HFF-Myc (cell line): ENCODE results near the gene TSPOAP1.

Source experiments
- DNase-seq: peaks from one replicate; pipeline ENCODE4 v3.0.0-alpha.2; 2011; ENCODE audit warnings: low read depth; ENCODE audit errors: extremely low read depth
- H3K4me3 ChIP-seq: replicated peaks from 2 replicates; pipeline ENCODE4 v1.5.1; 2011; ENCODE audit warnings: low read depth, mild to moderate bottlenecking, control low read depth, low read length
- TF ChIP-seq, protein P1 (sequence below): IDR thresholded peaks from 2 replicates; pipeline ENCODE4 v1.5.1; 2012; ENCODE audit warnings: mild to moderate bottlenecking, low read depth, low read length, control low read depth; ENCODE audit errors: missing control alignments

TSPOAP1 gene

DNA sequence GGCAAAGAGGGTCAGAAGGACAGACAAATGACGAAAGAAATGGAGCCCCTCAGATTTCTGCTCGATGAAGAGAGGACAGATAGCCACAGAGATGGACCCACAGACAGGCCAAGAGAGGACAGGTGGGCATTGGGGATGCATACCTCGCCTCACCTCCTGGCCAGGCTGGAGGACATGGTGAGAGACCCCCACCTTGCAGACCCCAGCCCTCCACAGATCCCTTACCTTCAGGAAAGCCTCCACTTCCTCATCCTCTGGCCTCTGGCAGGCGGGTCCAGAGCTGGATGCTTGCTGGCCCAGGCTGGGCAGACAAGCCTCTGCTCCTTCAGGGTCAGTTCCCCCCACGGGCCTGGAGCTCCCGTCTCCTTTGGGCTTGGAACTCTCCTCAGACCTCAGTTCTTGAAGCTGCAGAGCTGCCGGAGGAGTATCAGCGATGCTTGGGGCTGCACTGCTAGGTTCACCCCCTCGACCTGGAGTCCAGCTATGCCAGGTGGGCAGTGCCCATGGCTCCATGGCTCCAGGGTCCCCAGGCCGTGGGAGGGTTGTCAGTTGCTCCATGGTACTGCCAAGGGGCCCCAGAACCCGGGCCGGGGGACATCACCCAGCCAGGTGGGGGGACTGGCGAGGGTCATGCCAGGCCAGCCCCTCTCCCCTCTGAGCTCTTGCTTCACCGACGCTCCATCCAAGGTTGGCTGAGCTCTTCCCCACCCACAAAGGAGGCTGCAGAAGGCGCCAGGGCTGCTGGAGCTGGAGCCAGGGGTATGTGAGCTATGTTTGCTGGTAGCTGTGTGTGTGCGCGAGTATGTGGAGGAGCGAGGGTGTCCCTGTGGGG, 1.0 kb downstream of the TSPOAP1 start:
- TF ChIP-seq, protein P1, sequence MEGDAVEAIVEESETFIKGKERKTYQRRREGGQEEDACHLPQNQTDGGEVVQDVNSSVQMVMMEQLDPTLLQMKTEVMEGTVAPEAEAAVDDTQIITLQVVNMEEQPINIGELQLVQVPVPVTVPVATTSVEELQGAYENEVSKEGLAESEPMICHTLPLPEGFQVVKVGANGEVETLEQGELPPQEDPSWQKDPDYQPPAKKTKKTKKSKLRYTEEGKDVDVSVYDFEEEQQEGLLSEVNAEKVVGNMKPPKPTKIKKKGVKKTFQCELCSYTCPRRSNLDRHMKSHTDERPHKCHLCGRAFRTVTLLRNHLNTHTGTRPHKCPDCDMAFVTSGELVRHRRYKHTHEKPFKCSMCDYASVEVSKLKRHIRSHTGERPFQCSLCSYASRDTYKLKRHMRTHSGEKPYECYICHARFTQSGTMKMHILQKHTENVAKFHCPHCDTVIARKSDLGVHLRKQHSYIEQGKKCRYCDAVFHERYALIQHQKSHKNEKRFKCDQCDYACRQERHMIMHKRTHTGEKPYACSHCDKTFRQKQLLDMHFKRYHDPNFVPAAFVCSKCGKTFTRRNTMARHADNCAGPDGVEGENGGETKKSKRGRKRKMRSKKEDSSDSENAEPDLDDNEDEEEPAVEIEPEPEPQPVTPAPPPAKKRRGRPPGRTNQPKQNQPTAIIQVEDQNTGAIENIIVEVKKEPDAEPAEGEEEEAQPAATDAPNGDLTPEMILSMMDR = no peak
- no peak overlapping the region for H3K4me3 ChIP-seq
- DNase-seq = no peak

DNA sequence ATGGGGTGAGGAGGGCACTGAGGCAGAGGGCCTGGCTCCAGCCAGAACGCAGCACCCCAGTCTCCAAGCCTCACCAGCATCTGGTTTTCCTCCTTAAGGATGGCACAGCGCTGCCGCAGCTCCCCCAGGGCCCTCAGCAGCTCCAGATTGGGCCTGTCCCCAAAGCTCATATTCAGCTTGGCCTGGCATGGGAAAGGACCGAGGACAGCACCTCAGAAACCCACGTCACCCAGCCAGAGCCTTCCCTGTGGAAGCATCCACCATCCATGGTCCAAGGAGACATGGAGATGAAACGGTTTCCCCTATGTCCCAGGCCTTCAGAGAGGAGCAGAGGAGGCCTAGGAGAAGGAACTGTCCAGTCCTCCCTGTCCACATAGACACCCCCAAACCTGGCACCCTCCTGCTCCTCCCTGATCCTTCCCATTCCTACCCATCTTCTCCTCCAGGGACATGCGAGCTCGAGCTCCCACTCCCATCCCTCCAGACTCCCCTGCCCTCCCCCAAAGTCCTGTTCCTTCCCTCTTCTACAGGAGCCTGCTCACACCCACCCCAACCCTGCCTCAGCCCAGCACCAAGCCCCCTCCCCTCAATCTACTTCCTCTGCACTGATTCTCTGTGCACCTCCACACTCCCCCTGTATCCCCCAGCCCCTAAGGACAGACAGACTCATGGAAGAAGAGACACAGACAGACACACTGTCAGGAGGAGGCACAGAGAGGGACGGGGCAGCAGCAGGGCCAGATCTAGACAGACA, 1.8 kb downstream of the TSPOAP1 start:
- TF ChIP-seq, protein P1 = no peak
- no peak overlapping the region for H3K4me3 ChIP-seq
- no peak for DNase-seq

DNA sequence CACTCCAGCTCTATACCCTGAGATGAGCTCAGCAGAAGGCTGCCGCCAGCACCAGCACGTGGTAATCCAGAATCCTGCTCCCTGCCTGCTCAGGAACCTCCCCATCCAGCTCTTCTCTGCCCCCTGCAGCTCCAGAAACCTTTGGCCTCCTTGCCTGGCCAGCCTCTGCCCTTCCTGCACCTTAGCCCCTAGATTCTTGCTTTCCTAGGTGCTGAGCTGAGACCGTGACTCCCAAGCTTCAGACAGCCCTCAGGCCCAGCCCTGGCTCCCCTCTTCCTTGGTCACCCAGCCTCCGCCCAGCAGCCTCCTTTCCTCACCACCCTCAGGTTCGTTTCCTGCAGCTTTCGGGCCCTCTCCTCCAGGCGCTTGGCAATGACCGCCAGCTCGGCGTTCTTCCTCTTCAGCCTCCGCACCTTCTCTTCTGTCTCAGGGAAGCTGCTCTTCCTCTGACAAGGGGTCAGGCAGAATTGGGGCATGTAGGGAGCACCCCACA, 2.6 kb downstream of the TSPOAP1 start:
- no peak overlapping the region for H3K4me3 ChIP-seq
- TF ChIP-seq, protein P1 = no peak
- DNase-seq = no peak

DNA sequence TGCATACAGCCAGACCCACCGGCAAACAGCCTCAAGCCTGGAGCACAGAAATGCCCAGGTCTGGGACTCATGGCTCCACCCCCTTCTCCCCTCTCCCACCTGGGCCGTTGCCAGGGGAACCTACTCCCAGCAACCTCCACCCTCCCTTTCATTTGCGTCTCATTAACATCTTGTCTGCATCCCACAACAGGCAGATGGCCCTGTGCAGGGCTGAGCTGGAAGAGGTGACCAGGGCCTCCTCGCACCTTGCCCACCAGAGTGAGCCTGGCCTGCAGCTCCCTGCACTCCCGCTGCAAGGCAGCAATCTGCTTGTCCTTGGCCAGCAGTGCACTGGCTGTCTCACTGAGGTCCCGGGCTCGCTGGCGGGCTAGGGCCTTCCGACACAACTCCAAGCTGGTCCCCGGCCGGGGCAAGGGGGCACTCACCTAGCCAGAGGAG, 3.3 kb downstream of the TSPOAP1 start:
- no peak overlapping the region for H3K4me3 ChIP-seq
- DNase-seq = no peak

DNA sequence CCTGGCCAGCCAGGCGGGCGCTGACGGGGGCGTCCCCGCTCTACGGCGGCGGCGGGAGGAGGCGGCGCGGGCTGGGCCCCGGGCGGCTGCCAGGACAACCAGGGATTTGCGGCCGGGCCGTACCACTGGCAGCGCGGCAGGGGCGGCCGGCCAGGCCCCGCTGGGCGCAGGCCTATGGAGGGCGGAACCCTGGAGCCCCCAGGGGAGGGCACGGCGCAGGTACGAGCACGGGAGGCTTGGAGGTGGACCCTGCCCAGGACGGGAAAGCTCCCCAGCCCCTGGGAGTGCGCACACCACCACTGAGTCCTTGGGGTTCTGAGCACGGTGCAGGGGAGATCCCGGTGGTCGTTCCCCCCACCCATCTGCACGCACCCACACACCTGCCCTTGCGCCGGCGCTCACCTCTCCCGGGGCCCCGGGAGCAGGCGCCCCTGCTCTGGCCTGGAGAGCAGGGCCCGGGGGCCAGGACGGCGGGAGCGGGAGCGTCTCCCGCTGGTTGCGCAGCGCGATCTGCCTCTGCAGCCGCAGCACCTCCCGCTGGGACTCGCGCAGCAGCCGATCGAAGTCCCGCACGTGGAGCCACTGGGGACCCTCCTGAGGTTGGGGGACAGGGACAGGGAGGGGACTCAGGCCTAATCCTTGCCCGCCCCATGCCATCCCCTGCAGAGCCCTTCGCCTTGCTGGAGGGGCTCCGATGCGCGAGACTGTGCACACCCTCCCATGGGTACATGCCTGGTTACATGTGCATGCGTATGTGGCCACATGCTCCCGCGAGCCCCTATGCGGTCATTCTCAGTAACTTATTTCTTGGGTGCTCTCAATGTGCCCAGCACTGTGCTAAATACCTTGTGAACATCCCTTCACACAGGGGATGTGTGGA, 3.9 kb downstream of the TSPOAP1 start:
- TF ChIP-seq, protein P1 = no peak
- H3K4me3 ChIP-seq = peak overlapping the region; percentile 41
- DNase-seq = no peak

More for the DNA sequence above, 3.3 kb downstream of the TSPOAP1 start:
- TF ChIP-seq, protein P1 = no peak

DNA sequence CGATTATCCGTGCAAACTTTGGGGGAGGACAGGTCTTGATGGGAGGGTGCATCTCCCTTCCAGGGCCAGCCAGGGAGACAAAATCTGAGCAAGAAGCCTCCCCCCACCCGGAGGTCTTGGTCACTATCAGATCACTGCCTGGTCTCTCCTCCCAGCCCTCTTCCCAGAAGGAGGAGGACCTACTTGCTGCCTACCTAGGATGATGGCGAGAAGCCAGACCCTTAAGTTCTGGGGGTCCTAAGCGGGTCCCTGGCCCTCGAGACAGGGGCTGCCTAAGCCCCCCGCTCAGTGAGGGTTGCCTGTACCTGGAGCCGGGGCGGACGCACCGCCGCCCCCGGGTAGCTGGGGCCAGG, 4.6 kb downstream of the TSPOAP1 start:
- peak overlapping the region; percentile 41 for H3K4me3 ChIP-seq
- DNase-seq = no peak
- TF ChIP-seq, protein P1 = no peak
